HepG2 (cell line): Measurements from ENCODE around the gene LGALS3. TPM values are rescaled to one million over a fixed set of nuclear protein-coding genes. Genes with fewer than 3 reads are reported as not detected.
A peak's percentile ranks its signal among the peaks of the same experiment; 100 is the strongest.

ENCODE experiments used
- ATAC-seq: fragments of 200-7000 bp; cut with Tn5 transposase; 3 replicates; pipeline ENCODE4 v1.9.1; 2020; ENCODE audit warnings: mild to moderate bottlenecking, moderate library complexity
- BruUV-seq: library from RNA; stranded (reverse); fragments of 400-500 nt; replicated peaks from 2 replicates; lab custom pipeline; 2021; lab: Mats Ljungman, UMichigan
- CTCF ChIA-PET: fragments of 300-600 bp; formaldehyde crosslinking; extraction: SDS; loops from one replicate; lab custom pipeline; 2021; ENCODE audit warnings: low total read pairs, inconsistent platforms, low intra/inter-chr PET ratio; lab: Yijun Ruan, JAX
- POLR2A ChIA-PET: fragments of 350-600 bp; sonication (Branson Sonifier 250); formaldehyde crosslinking; loops from one replicate; lab custom pipeline; 2020; ENCODE audit warnings: antibody characterized with exemption, inconsistent platforms; lab: Yijun Ruan, JAX
- DNase-seq: peaks from one replicate; pipeline ENCODE4 v3.0.0-alpha.2; 2015; ENCODE audit warnings: low spot score
- FAIRE-seq: peaks from 3 replicates; lab custom pipeline; 2011; peaks lifted over from hg19 to GRCh38; lab: Jason Lieb, UNC
- H2AFZ ChIP-seq: one replicate; pipeline ENCODE4 v1.6.1; 2011; ENCODE audit warnings: low read length, inconsistent platforms
- H3K27ac ChIP-seq: fragments of 300-600 bp; 3 replicates; pipeline ENCODE4 v1.8.0; 2011; ENCODE audit warnings: mixed run types, mild to moderate bottlenecking, mixed read lengths, low read length, inconsistent platforms; ENCODE audit not compliant: insufficient read depth; ENCODE audit errors: extremely low read length
- H3K27me3 ChIP-seq, 2 experiments: fragments of 200-600 bp in 1 of 2; 2 replicates in 1 of 2; 3 replicates in 1 of 2; pipeline versions ENCODE4 v1.6.0 to v1.8.0; 2011; ENCODE audit warnings: low read length in 2 of 2, mild to moderate bottlenecking in 2 of 2, moderate library complexity in 2 of 2, inconsistent platforms in 1 of 2; ENCODE audit not compliant: insufficient read depth in 2 of 2, control insufficient read depth in 1 of 2
- H3K36me3 ChIP-seq, 2 experiments: fragments of 200-600 bp in 1 of 2; replicated peaks in 1 of 2; 2 replicates in 1 of 2; 3 replicates in 1 of 2; pipeline versions ENCODE4 v1.5.1 to v1.8.0; 2011; ENCODE audit warnings: low read length in 2 of 2, inconsistent platforms in 1 of 2; ENCODE audit not compliant: insufficient read depth in 2 of 2, control insufficient read depth in 1 of 2
- H3K4me1 ChIP-seq: 2 replicates; pipeline ENCODE4 v1.5.1; 2012; ENCODE audit warnings: low read length, inconsistent platforms; ENCODE audit not compliant: insufficient read depth
- H3K4me2 ChIP-seq: 2 replicates; pipeline ENCODE4 v1.6.0; 2011; ENCODE audit warnings: low read depth, low read length, inconsistent platforms
- H3K4me3 ChIP-seq, 3 experiments: fragments of 200-600 bp in 1 of 3; sonication (generic), shearing (Covaris generic) in 1 of 3; replicated peaks in 1 of 3; 2 replicates each; pipeline ENCODE4 v1.5.1; 2011 to 2016; ENCODE audit warnings: low read length in 3 of 3, inconsistent platforms in 2 of 3, low read depth in 2 of 3, mild to moderate bottlenecking in 2 of 3, control low read depth in 1 of 3, mixed read lengths in 1 of 3; ENCODE audit not compliant: insufficient read depth in 1 of 3
- H3K79me2 ChIP-seq: one replicate; pipeline ENCODE4 v1.6.1; 2011; ENCODE audit warnings: low read length, inconsistent platforms; ENCODE audit not compliant: insufficient read depth
- H3K9ac ChIP-seq: 2 replicates; pipeline ENCODE4 v1.6.0; 2011; ENCODE audit warnings: mild to moderate bottlenecking, low read depth, low read length, inconsistent platforms; ENCODE audit not compliant: insufficient read depth
- H3K9me3 ChIP-seq: 2 replicates; pipeline ENCODE4 v1.5.1; 2012; ENCODE audit warnings: mild to moderate bottlenecking, low read length
- H4K20me1 ChIP-seq: 2 replicates; pipeline ENCODE4 v1.6.0; 2011; ENCODE audit warnings: inconsistent platforms, mild to moderate bottlenecking, low read length, moderate library complexity; ENCODE audit not compliant: insufficient read depth
- GFI1 ChIP-seq: sonication (generic); formaldehyde crosslinking; IDR thresholded peaks from 2 replicates; pipeline ENCODE4 v1.5.0; 2020; ENCODE audit warnings: missing genetic modification reagents, mild to moderate bottlenecking, borderline replicate concordance
- KMT2B ChIP-seq: IDR thresholded peaks from 2 replicates; pipeline ENCODE4 v1.6.1; 2016; ENCODE audit warnings: missing genetic modification reagents, missing compliant biosample characterization
- MTF1 ChIP-seq: sonication (generic); formaldehyde crosslinking; IDR thresholded peaks from 2 replicates; pipeline ENCODE4 v1.5.0; 2020; ENCODE audit warnings: missing genetic modification reagents
- MYC ChIP-seq: sonication (generic); formaldehyde crosslinking; IDR thresholded peaks from 2 replicates; pipeline ENCODE4 v1.9.0; 2021; ENCODE audit warnings: missing genetic modification reagents, borderline replicate concordance
- NCOR1 ChIP-seq: fragments of 200-600 bp; sonication (generic); IDR thresholded peaks from 2 replicates; pipeline ENCODE4 v1.7.0; 2017; ENCODE audit warnings: antibody characterized with exemption, low read length, borderline replicate concordance
- PITX1 ChIP-seq: sonication (generic); formaldehyde crosslinking; IDR thresholded peaks from 2 replicates; pipeline ENCODE4 v1.5.1; 2020; ENCODE audit warnings: mild to moderate bottlenecking, missing genetic modification reagents
- STAG1 ChIP-seq: sonication (generic); formaldehyde crosslinking; IDR thresholded peaks from 2 replicates; pipeline ENCODE4 v1.4.0; 2020; ENCODE audit warnings: missing genetic modification reagents
- TRIM24 ChIP-seq: sonication (generic); formaldehyde crosslinking; IDR thresholded peaks from 2 replicates; pipeline ENCODE4 v1.8.0; 2022; ENCODE audit warnings: mild to moderate bottlenecking, missing genetic modification reagents
- ZFP1 ChIP-seq: IDR thresholded peaks from 2 replicates; pipeline ENCODE4 v1.6.1; 2016
- ZNF101 ChIP-seq: sonication (generic); formaldehyde crosslinking; IDR thresholded peaks from 2 replicates; pipeline ENCODE4 v1.4.0; 2020; ENCODE audit warnings: mild to moderate bottlenecking, low read depth, missing genetic modification reagents, borderline replicate concordance
- ZNF207 ChIP-seq: fragments of 450-650 bp; IDR thresholded peaks from 2 replicates; pipeline ENCODE4 v1.6.1; 2016; ENCODE audit warnings: antibody characterized with exemption, borderline replicate concordance
- ZNF292 ChIP-seq: sonication (generic); formaldehyde crosslinking; IDR thresholded peaks from 2 replicates; pipeline ENCODE4 v1.8.1; 2022; ENCODE audit warnings: mild to moderate bottlenecking, low read depth, missing genetic modification reagents, borderline replicate concordance
- ZNF562 ChIP-seq: sonication (generic); formaldehyde crosslinking; IDR thresholded peaks from 2 replicates; pipeline ENCODE4 v1.8.0; 2022; ENCODE audit warnings: missing genetic modification reagents, borderline replicate concordance
- ZNF564 ChIP-seq: sonication (generic); formaldehyde crosslinking; IDR thresholded peaks from 2 replicates; pipeline ENCODE4 v1.8.1; 2023; ENCODE audit warnings: mild to moderate bottlenecking, missing genetic modification reagents
- ZSCAN21 ChIP-seq: sonication (generic); formaldehyde crosslinking; IDR thresholded peaks from 2 replicates; pipeline ENCODE4 v1.8.0; 2022; ENCODE audit warnings: mild to moderate bottlenecking, missing genetic modification reagents, moderate library complexity, borderline replicate concordance
- WGBS: methylation state at CpG from one replicate; pipeline ENCODE4 v1.1.6; 2017; ENCODE audit warnings: low lambda C conversion rate; 5-methylcytosine and 5-hydroxymethylcytosine counted together
- in situ Hi-C: cut with HindIII; loops from 2 replicates; pipeline ENCODE4 v1.10.0; 2017; ENCODE audit warnings: low pct_unique_long_range_greater_than_20kb; ENCODE audit not compliant: extremely low pct_ligation_motif_present
- intact Hi-C: fragments of 100-400 bp; cut with micrococcal nuclease; formaldehyde crosslinking; loops from one replicate; pipeline ENCODE4 v1.10.0; 2022; ENCODE audit not compliant: unreplicated experiment
- polyA plus RNA-seq, 8 experiments: library from polyadenylated mRNA; depleted of rRNA in 3 of 8; stranded (reverse) in 7 of 8; unstranded in 1 of 8; fragments of >200 nt; fragmentation: Illumina TruSeq in 4 of 8; extraction: Trizol in 4 of 8; gene quantifications; 2 replicates each; pipeline versions ENCODE4 v1.2.1 to v1.2.3, GENCODE V29; 2011 to 2016; ENCODE audit warnings: low read depth in 4 of 8, missing spikeins in 1 of 8, mixed read lengths in 1 of 8; ENCODE audit not compliant: insufficient read depth in 1 of 8
- total RNA-seq, 5 experiments: library from RNA; depleted of rRNA; stranded (reverse); fragments of >200 nt; fragmentation: Illumina TruSeq; extraction: Trizol; gene quantifications; 2 replicates each; pipeline ENCODE4 v1.2.3, GENCODE V29; 2016; ENCODE audit warnings: low read depth in 1 of 5
- TF ChIP-seq, protein P1 (sequence below): sonication (generic); formaldehyde crosslinking; IDR thresholded peaks from 2 replicates; pipeline ENCODE4 v1.8.1; 2023; ENCODE audit warnings: mild to moderate bottlenecking, missing genetic modification reagents
- TF ChIP-seq, protein P2 (sequence below): sonication (generic); formaldehyde crosslinking; IDR thresholded peaks from 2 replicates; pipeline ENCODE4 v1.5.1; 2020; ENCODE audit warnings: mild to moderate bottlenecking, missing genetic modification reagents, moderate library complexity
- TF ChIP-seq, protein P3 (sequence below): sonication (generic); formaldehyde crosslinking; IDR thresholded peaks from 2 replicates; pipeline ENCODE4 v1.4.0; 2020; ENCODE audit warnings: missing genetic modification reagents, mild to moderate bottlenecking, borderline replicate concordance

Gene LGALS3
- total and polyA plus RNA-seq, 2 of the 13 experiments (the other 11 are each of a cell fraction or from before 2014, with no cell fraction given), result 5.0 to 97.4 TPM

DNA sequence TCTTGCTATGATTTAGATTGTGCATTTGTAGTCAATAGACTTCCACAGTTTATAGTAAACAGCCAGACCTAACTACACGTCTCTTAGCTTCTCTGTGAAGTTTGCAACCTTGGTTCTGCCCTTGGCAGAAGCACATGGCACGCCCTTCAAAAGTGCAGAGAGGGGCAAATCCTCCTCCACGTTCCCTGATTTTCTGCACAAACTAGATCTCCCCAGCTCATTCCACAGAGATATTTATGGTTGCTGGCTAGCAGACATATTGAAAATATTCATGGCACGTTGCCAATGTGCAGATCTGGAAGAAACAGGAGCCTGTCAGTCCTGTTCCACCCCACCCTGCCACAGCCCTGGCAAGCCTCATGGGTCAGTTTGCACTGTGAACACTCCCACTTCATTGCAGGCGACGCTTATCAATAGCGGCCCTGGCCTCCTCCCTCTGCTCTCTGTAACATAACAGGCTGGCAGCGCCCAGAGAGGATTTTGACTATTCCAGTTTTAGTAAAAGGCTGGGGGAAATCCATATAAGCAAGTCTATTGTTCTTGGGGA lies 6.5 kb upstream of the LGALS3 start:
- Histone ChIP-seq H4K20me1 (no peaks in the 10 kb centered on the region), H3K4me2 (peak overlapping the region; percentile 70), H3K4me1 (peaks cover 50% of the 10 kb centered on the region), H2AFZ (no peak overlapping the region), H3K79me2 (no peaks in the 10 kb centered on the region), H3K27ac (peak overlapping the region; percentile 61), H3K27me3 (peaks cover 2 to 4% of the 10 kb centered on the region in 2 experiments; a peak in 3 of 5 replicates), H3K4me3 (peak overlapping the region in 1 of 3 experiments; percentile 34; a peak in 1 of 6 replicates), H3K36me3 (no peaks in the 10 kb centered on the region), H3K9me3 (no peaks in the 10 kb centered on the region), H3K9ac (no peak overlapping the region; the same call in 1 of the 2 replicates)
- ATAC-seq, result peak; percentile 87
- DNase-seq, result peak; percentile 34
- BruUV-seq, result no TSS peak
- CTCF ChIA-PET, result no interaction called here
- 1% methylated on average over 8 of the region's 8 CpGs for WGBS
- in situ Hi-C loops, result no loop called here
- intact Hi-C loops, result no loop called here
- POLR2A ChIA-PET, result interaction anchor here (1.3 to 3.1 kb wide), 3 partner anchors 14 to 71 kb away, joined by 4 to 22 read pairs (median 14); partner anchors contain the start of gene MAPK1IP1L
- FAIRE-seq, result no peak
- TF ChIP-seq ZSCAN21 (CRISPR knock-in tag) (no peak), PITX1 (CRISPR knock-in tag) (peak; percentile 38; the same call in 1 of the 2 replicates), ZNF564 (CRISPR knock-in tag) (no peak), ZNF292 (peak; percentile 46; the same call in 1 of the 2 replicates), NCOR1 (peak; percentile 16; the same call in 1 of the 2 replicates), ZFP1 (0 out of 2 replicates have a peak, but pooled peaks have one; percentile 7), ZNF101 (CRISPR knock-in tag) (no peak), GFI1 (CRISPR knock-in tag) (peak; percentile 50; the same call in 1 of the 2 replicates), TRIM24 (no peak), ZNF562 (CRISPR knock-in tag) (no peak), ZNF207 (no peak), KMT2B (CRISPR knock-in tag) (no peak), MTF1 (no peak), MYC (CRISPR knock-in tag) (peak; percentile 41; the same call in 1 of the 2 replicates), STAG1 (CRISPR knock-in tag) (no peak)
- TF ChIP-seq, protein P1, sequence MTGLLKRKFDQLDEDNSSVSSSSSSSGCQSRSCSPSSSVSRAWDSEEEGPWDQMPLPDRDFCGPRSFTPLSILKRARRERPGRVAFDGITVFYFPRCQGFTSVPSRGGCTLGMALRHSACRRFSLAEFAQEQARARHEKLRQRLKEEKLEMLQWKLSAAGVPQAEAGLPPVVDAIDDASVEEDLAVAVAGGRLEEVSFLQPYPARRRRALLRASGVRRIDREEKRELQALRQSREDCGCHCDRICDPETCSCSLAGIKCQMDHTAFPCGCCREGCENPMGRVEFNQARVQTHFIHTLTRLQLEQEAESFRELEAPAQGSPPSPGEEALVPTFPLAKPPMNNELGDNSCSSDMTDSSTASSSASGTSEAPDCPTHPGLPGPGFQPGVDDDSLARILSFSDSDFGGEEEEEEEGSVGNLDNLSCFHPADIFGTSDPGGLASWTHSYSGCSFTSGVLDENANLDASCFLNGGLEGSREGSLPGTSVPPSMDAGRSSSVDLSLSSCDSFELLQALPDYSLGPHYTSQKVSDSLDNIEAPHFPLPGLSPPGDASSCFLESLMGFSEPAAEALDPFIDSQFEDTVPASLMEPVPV (CRISPR knock-in tag), result no peak
- TF ChIP-seq, protein P2, sequence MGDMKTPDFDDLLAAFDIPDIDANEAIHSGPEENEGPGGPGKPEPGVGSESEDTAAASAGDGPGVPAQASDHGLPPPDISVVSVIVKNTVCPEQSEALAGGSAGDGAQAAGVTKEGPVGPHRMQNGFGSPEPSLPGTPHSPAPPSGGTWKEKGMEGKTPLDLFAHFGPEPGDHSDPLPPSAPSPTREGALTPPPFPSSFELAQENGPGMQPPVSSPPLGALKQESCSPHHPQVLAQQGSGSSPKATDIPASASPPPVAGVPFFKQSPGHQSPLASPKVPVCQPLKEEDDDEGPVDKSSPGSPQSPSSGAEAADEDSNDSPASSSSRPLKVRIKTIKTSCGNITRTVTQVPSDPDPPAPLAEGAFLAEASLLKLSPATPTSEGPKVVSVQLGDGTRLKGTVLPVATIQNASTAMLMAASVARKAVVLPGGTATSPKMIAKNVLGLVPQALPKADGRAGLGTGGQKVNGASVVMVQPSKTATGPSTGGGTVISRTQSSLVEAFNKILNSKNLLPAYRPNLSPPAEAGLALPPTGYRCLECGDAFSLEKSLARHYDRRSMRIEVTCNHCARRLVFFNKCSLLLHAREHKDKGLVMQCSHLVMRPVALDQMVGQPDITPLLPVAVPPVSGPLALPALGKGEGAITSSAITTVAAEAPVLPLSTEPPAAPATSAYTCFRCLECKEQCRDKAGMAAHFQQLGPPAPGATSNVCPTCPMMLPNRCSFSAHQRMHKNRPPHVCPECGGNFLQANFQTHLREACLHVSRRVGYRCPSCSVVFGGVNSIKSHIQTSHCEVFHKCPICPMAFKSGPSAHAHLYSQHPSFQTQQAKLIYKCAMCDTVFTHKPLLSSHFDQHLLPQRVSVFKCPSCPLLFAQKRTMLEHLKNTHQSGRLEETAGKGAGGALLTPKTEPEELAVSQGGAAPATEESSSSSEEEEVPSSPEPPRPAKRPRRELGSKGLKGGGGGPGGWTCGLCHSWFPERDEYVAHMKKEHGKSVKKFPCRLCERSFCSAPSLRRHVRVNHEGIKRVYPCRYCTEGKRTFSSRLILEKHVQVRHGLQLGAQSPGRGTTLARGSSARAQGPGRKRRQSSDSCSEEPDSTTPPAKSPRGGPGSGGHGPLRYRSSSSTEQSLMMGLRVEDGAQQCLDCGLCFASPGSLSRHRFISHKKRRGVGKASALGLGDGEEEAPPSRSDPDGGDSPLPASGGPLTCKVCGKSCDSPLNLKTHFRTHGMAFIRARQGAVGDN (CRISPR knock-in tag), result peak; percentile 44
- TF ChIP-seq, protein P3, sequence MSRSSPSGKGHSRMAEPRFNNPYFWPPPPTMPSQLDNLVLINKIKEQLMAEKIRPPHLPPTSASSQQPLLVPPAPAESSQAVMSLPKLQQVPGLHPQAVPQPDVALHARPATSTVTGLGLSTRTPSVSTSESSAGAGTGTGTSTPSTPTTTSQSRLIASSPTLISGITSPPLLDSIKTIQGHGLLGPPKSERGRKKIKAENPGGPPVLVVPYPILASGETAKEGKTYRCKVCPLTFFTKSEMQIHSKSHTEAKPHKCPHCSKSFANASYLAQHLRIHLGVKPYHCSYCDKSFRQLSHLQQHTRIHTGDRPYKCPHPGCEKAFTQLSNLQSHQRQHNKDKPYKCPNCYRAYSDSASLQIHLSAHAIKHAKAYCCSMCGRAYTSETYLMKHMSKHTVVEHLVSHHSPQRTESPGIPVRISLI, result no peak
